GM12875 (cell line): Measurements from ENCODE around the gene CLPTM1.

ENCODE experiments used
- H3K4me3 ChIP-seq: one replicate; pipeline ENCODE4 v1.5.1; 2011; ENCODE audit warnings: low read depth, low read length, control low read depth
- TF ChIP-seq, protein P1 (sequence below): IDR thresholded peaks from 2 replicates; pipeline ENCODE4 v1.5.1; 2011; ENCODE audit warnings: low read depth, mild to moderate bottlenecking, control low read depth, inconsistent platforms, low read length, moderate library complexity, borderline replicate concordance; ENCODE audit not compliant: insufficient read depth

CLPTM1 gene

GRCh38 chr19:45005787-45006186 lies 50.6 kb downstream of the CLPTM1 start:
- H3K4me3 ChIP-seq = no peak overlapping the region
- TF ChIP-seq, protein P1, sequence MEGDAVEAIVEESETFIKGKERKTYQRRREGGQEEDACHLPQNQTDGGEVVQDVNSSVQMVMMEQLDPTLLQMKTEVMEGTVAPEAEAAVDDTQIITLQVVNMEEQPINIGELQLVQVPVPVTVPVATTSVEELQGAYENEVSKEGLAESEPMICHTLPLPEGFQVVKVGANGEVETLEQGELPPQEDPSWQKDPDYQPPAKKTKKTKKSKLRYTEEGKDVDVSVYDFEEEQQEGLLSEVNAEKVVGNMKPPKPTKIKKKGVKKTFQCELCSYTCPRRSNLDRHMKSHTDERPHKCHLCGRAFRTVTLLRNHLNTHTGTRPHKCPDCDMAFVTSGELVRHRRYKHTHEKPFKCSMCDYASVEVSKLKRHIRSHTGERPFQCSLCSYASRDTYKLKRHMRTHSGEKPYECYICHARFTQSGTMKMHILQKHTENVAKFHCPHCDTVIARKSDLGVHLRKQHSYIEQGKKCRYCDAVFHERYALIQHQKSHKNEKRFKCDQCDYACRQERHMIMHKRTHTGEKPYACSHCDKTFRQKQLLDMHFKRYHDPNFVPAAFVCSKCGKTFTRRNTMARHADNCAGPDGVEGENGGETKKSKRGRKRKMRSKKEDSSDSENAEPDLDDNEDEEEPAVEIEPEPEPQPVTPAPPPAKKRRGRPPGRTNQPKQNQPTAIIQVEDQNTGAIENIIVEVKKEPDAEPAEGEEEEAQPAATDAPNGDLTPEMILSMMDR = no peak

DNA sequence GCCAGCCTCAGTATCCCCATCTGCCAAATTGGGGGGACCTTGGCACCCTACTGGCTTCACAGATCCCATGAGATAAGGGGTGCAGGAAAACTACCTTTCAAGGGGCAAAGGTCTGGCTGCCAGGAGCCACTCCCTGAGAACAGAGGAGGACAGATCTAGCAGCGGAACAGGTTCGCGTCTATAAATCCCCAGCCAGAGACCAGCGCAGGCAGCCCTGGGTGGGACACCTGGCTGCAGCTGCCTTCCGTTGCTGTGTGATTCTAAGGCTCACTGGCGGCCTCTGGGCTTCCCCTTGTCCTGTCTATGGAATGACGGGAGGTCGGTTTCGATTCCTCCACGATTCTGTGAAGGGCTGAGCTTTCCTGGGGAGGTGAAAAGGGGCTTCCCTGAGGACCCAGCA lies 53.4 kb downstream of the CLPTM1 start:
- TF ChIP-seq, protein P1 = no peak
- no peak overlapping the region for H3K4me3 ChIP-seq

- TF ChIP-seq, protein P1 = no peak
- H3K4me3 ChIP-seq = no peak overlapping the region
These were observed 54.6 kb downstream of the CLPTM1 start for GRCh38 chr19:45009625-45010255.

- TF ChIP-seq, protein P1 = no peak
- no peak overlapping the region for H3K4me3 ChIP-seq
These were observed 55.1 kb downstream of the CLPTM1 start for GRCh38 chr19:45010306-45010705.

GRCh38 chr19:45011959-45012358 lies 56.8 kb downstream of the CLPTM1 start:
- TF ChIP-seq, protein P1 = no peak
- H3K4me3 ChIP-seq = no peak overlapping the region

- no peak overlapping the region for H3K4me3 ChIP-seq
- TF ChIP-seq, protein P1 = peak; percentile 72
These were observed 61.5 kb downstream of the CLPTM1 start for GRCh38 chr19:45016388-45017314.
